H1 (cell line): ENCODE data around the gene TNIK. TPM values are rescaled to one million over a fixed set of nuclear protein-coding genes. Genes with fewer than 3 reads are reported as not detected.

Experiments used
- ASH2L ChIP-seq: fragments of 200-600, 300-600 bp; sonication (generic); IDR thresholded peaks from one replicate; pipeline ENCODE4 v1.7.1; 2017; ENCODE audit warnings: low read length
- CBX5 ChIP-seq: fragments of 300-800, 300-1000 bp; sonication (generic); IDR thresholded peaks from 2 replicates; pipeline ENCODE4 v1.7.1; 2016; ENCODE audit warnings: antibody characterized with exemption, low read length, low read depth
- RAD21 ChIP-seq, 2 experiments: IDR thresholded peaks in 1 of 2; conservative IDR thresholded peaks in 1 of 2; 2 replicates each; pipeline ENCODE4 v1.6.1; 2011; ENCODE audit warnings: low read depth in 2 of 2, low read length in 2 of 2, improper control_type of control experiment in 1 of 2, inconsistent platforms in 1 of 2, mild to moderate bottlenecking in 1 of 2, moderate library complexity in 1 of 2
- SP1 ChIP-seq: IDR thresholded peaks from 2 replicates; pipeline ENCODE4 v1.6.1; 2011; ENCODE audit warnings: low read depth, low read length
- SP4 ChIP-seq: IDR thresholded peaks from 2 replicates; pipeline ENCODE4 v1.6.1; 2012; ENCODE audit warnings: low read length, inconsistent platforms
- TAF7 ChIP-seq: optimal IDR thresholded peaks from 2 replicates; pipeline ENCODE3; 2011; ENCODE audit warnings: low read depth, mild to moderate bottlenecking, inconsistent platforms, low read length, moderate library complexity, borderline replicate concordance
- polyA plus RNA-seq, 7 experiments: library from polyadenylated mRNA; depleted of rRNA in 3 of 7; stranded (reverse) in 5 of 7; unstranded in 2 of 7; fragments of >200 nt in 5 of 7; fragments of 200-250 nt in 2 of 7; gene quantifications; 1 replicate in 5 of 7; 2 replicates in 1 of 7; 4 replicates in 1 of 7; pipeline versions ENCODE4 v1.2.1 to v1.2.3, GENCODE V29; 2011 to 2013; ENCODE audit warnings: missing spikeins in 2 of 7, mixed read lengths in 2 of 7
- total RNA-seq: library from RNA; stranded (reverse); fragmentation: NEBNext Ultra II Directional; extraction: Animal tissue kit (Norgen Biotek cat#: 25700); gene quantifications from 2 replicates; pipeline ENCODE4 v1.2.1, GENCODE V29; 2021

TNIK gene
- total and polyA plus RNA-seq, 2 of the 8 experiments (the other 6 are each of a cell fraction or from before 2014, with no cell fraction given) = 7.4 to 42.0 TPM

GRCh38 chr3:171028025-171028778 lies 432.0 kb downstream of the TNIK start (continued):
- TF ChIP-seq SP4 (no peak), SP1 (peak; percentile 16; the same call in 1 of the 2 replicates), RAD21 (IDR thresholded peaks at IDR 0.05 in 1 of 2, conservative IDR thresholded peaks at IDR 0.05 in 1 of 2; ENCODE audit: low read depth in 2 of 2, low read length in 2 of 2) (no peak), TAF7 (no peak), CBX5 (no peak), ASH2L (peak; percentile 47)
